Right forelimb (tissue), 1 donor: ENCODE measurements around the gene FANCD2.
"Not testable (repeated sequence)": the region's sequence is repeated elsewhere in the genome, so short reads cannot be mapped to it uniquely, and the experiment has no call there.

Source experiments
- DNase-seq: peaks from one replicate; pipeline ENCODE4 v3.0.0-alpha.2; 2018

Gene FANCD2

DNA sequence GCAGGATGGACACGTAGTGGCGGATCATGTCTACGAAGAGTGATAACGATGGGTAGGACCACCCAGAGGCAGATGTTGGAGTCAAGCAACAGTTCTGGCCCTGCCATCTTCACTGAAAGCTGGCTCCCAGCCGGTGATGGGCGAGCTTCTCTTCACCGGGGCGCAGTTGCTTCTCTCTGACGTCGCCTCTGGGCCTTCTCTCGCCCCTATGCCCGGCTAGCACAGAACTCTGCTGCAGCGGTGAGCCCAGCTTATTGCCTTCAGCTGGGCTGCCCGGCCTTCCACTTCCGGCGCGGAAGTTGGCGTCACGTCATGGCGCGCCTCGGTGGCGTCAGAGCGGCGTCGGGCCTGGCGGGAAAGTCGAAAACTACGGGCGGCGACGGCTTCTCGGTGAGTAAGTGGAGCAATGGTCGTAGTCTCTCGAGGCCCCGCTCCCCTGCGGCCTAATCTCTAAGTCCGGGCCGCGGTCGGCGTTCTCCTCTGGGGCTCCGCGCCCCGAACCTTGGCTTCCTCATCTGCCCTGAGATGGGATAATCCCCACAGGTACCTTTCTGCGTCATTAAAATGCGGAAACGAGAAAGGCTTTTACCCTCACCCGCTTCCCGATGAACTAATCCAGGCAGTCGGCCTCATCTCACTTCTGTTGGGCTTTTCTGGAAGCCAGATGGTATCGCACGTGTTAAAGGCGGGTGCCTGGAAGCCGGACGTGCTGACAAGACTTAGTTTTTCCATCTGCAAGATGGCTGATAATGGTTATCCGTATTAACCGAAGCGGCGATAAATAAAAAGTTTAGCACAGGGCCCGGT, at the start of gene FANCD2:
TSS of gene FANCD2 (plus strand) at position 354 of the 807 bp plus-strand sequence. CDS start 2,221 bp downstream, outside the sequence.
- DNase-seq = peak; percentile 97

DNA sequence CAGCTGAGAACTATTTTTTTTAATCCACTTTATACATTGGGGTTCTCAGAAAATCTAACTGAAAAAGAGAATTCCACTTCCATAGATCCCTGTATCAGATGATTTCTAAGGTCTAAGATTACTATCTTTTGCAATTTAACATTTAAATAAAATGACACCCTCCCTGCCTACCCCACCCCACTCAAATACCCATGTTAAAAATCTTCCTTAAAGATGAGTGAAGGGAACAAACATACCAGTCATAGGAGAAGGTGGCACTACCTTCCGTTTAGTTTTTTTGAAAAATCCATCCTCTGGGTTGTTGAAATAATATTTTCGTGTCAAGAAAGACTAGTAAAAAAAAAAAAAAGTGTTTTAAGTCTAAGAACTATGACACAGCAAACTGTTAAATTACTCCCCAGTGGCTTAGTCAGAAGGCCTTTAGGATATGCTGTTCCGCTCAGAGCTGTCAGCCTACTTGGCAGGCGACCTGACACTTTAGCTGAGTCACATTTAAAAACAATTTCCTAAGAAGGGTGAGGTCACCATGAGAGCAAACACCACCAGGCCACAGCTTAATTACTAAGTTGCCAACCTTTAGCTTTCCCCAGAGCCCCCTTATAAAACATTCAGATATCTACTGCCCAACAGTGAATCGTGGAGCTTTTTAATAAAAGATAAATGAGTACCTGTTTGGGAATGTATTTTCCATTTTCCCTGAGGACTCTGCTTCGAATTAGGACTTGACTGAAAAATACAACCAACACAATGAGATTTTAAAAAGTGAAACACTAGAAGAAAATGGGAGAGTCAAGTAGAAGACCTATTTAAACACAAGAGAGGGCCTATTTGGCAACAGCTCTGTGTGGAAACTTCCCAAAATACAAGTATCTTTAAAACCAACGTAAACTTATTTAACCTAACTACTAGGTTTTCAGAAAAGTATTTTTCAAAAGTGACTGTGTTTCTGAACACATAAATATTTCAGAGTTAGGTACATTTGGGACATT, 49.2 kb upstream of the FANCD2 start:
- no peak for DNase-seq

DNA sequence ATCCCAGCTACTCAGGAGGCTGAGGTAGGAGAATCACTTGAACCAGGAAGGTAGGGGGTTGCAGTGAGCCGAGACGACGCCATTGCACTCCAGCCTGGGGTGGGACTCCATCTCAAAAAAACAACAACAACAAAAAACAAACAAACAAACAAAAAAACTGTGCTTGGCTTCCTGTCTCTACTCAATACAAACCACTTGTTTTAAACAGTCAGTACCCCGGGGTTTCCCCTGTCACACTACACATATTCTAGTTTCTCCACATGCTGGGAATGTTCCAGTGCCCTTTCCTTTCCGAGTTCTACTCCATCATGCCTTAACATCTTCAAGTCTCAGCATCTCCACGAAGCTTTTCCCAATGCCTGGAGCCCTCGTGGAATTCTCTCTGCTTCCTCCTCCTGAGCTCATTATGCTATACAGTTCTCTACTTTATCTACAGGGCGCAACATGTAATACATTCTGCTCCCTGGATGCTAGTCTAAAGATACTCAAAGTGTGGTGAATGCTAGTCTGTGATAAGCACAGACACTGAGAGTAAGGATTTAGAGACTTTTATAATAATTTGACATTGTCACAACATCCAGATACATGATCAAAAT, 47.4 kb upstream of the FANCD2 start:
- no peak for DNase-seq

DNA sequence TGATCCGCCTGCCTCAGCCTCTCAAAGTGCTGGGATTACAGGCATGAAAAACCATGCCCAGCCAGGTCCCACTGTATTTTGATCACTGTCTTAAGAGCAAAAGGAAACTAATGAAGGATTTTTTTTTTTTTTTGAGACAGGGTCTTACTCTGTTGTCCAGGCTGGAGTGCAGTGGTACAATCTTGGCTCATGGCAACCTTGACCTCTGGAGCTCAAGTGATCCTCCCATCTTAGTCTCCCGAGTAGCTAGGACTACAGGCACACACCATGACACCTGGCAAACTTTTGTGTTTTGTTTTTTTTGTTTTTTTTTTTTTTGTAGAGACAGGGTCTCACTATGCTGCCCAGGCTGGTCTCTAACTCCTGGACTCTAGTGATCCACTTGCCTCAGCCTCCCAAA, 46.0 kb upstream of the FANCD2 start:
- DNase-seq = no peak

DNA sequence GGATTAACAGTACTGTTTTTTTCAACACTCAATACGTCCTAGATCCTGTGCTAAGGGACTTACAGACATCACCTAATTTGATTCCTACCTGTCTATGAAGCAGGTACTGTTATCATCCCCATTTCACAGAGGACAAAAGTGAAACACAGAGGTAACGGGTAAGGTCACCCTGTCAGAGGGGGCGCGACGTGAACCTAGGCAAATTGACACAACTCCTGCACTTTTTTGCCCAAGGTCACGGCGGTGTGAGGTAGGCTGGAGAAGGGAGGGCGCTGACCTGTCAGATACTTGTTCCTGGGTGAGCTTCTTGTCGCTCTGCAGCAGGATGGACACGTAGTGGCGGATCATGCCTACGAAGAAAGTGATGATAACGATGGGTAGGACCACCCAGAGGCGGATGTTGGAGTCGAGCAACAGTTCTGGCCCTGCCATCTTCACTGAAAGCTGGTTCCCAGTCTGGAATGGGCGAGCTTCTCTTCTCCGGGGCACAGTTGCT, 40.0 kb upstream of the FANCD2 start:
- DNase-seq = no peak

DNA sequence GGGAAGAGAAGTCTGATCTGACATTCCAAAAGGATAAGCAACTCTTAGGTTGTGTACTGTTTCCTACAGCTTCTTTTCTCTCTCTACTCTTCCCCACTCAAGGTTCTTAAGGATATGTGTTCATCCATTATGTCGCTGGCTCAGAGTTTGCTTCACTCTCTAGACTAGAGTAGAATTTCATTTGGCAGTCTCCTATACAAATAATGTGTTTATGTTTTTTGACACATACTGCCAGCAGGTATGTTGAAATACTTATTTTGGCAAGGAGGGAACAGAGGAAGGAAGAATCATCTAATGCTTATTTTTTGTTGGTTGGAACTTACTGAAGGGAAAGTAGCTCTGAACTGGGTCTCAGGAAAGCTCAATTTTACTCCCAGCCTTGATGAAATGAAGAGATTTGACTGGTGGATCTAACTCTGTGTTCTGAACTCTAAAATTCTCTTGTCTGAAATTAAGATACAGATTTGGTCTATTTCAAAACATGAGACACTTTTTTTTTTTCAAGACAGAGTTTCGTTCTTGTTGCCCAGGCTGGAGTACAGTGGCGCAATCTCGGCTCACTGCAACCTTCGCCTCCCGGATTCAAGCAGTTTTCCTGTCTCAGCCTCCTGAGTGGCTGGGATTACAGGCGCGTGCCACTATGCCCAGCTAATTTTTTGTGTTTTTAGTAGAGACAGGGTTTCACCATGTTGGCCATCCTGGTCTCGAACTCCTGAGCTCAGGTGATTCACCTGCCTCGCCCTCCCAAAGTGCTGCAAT, 32.0 kb upstream of the FANCD2 start:
- no peak for DNase-seq

DNA sequence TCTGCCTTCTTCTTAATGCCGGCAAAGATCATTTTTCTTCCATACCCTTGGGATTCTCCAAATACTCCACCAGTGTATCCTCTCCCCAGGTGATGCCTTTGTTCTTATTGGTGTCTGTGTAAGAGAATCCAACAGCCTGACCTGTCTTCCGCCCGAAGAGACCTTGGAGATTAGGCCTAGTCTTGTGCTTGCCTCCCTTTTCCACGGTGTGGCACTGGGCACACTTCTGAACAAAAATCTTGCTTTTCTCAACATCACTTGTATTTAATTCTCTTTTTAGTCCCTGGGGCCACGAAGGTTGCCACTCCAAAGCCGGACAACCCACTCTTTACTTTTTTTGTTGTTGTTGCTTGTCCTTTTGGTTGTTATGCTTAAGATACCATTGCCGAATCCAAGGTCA, 25.6 kb upstream of the FANCD2 start:
- DNase-seq = no peak

DNA sequence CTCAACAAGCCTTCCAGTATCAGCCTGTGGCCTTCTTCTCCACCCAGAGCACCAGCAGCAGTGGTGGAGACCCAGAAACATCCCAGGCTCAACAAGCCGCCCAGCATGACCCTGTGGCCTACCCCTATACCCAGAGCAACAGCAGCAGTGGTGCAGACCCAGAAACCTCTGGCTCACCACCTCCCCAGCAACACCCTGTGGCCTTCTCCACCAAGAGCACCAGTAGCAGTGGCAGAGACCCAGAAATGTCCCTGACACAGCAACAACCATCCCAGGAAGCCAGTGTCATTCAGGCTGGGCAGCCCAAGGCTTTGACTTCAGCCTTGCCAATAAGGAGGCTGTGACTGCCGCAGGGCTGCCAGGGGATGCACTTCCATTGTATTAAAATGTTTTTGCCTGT, 23.3 kb upstream of the FANCD2 start:
- DNase-seq = no peak

DNA sequence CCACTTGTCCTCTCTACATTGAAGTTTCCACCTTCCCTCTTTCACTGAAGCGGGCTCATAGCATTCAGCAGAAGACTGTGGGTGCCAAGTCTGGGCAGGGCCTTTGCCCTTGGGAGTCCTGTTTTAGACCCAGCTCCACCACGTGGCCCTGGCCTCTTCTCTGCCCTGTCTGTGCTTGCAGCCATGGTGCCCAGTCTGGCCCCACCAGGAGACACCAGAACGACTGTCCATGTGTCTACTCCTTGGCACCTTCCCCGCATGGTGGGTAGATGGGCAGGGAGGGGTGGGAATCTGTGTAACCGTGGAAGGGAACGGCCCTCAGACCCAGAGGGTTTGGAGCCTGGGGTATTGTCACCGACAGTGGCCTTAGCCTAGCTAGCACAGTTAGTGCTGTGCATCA, 21.7 kb upstream of the FANCD2 start:
- DNase-seq = no peak

DNA sequence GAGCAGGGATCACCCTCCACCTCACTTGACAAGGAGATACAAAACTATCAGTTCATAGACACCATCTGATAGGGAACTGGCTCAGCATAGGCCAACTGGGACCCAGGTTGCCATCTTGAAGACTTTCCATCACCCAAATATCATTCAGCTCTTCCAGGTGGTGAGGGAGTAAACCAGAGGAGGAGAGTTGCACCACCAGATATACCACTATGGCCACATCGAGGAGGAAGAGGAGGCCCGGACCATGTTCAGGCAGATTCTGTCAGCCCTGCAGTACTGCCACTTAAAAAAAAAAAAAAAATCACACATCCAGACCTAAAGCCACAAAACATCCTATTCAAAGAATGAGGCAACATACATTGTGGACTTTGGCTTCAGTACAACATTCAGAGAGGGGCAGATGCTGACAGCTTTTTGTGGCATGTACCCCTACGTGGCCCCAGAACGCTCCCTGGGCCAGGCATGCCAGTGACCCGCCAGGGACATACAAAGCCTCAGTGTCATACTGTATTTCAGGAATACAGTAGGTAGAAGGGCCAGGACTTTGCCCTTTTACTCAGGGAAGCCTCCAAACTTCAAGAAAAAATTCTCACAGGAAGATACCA, 21.2 kb upstream of the FANCD2 start:
- DNase-seq = no peak

DNA sequence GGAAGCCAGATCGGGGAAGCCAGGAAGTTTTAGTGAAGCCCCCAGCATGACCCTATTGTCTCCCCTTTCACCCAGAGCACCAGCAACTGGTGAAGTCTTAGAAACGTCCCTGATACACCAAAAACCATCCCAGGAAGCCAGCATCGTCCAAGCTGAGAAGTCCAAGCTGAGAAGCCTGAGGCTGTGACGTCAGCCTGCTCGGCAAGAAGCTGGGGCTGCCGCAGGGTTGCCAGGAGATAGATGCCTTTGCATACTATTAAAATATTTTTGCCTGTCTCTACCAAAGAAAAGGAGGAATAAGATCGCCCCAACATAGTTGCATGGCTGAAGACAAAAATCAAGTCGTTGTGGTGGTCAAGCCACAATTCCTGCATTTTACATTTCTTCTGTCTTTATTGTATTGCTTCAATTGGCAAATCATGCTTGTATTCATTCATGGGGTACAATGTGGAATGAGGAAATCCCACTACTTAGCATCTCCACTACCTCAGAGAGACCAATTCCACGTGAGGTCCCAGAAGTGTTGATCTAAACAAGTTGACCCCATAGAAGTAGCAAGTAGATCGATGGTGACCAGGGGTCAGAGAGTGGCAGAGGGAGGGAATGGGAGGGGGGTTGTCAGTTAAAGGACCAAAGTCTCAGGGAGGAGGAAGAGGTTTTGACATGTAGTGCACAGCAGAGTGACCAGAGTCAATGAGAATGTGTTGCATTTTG, 20.0 kb upstream of the FANCD2 start:
- DNase-seq = no peak

DNA sequence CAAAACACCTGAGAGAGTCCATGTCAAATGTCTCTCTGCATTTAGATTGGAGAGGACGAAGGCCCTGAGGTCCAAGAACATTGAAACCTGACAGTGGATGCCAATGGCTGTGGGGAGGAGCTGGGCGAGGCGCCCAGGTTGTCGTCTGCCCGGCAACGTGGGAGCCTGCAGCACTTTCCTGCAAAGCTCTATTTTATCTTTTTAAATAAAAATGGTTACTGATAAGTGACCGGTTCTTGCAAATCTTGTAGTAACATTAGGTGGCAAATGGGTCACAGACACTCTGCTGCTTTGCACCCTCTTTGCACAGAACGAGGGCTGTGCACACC, 19.5 kb upstream of the FANCD2 start:
- no peak for DNase-seq

DNA sequence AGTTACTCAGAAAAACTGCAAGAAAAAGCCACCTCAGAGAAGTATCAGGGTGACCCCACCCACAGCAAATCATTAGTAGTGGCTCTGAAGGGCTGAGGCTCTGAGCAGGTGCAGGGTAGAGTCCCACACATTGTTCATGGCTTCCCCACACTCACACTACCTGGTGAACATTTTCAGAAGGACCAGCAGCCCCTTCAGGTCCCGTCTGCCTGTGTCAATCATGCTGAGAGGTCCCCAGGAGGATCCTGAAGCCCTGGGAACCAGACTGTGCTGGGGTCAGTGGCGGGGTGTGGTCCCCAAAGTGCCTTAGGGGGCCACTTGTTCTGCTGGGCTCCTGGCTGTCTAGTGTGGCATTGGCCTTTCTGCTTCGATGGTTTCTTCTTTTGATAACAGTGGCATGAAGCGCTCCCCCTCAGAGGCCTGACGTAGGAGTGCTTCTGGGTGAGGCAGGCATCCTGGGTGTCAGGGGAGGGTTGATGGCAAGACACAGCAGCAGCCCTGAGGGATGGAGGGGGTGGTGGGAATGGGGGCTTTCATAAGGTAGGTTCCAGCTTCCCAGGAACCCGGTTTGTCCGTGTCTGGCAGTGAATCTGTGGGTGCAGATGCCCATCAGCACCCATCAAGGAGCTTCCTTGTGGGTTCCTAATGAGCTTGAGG, 19.0 kb upstream of the FANCD2 start:
- no peak for DNase-seq

DNA sequence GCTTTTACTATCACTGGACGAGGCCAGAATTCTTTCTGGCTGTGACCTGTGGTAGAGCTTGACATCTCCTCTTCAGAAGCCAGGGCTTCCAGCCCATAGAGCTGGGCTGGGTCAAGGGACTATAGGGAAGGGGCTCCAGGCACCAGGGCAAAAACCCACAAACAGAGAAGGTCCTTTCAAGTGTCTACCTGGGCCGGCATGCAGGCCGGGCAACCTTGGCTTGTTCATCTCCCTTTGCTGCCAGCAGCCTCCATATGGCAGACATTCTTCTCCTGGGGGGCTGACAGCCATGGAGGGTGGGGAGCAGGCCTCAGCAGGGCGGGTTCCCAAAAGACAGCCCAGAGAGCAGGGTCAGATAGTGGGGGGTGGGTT, 18.0 kb upstream of the FANCD2 start:
- DNase-seq = not testable (repeated sequence)

DNA sequence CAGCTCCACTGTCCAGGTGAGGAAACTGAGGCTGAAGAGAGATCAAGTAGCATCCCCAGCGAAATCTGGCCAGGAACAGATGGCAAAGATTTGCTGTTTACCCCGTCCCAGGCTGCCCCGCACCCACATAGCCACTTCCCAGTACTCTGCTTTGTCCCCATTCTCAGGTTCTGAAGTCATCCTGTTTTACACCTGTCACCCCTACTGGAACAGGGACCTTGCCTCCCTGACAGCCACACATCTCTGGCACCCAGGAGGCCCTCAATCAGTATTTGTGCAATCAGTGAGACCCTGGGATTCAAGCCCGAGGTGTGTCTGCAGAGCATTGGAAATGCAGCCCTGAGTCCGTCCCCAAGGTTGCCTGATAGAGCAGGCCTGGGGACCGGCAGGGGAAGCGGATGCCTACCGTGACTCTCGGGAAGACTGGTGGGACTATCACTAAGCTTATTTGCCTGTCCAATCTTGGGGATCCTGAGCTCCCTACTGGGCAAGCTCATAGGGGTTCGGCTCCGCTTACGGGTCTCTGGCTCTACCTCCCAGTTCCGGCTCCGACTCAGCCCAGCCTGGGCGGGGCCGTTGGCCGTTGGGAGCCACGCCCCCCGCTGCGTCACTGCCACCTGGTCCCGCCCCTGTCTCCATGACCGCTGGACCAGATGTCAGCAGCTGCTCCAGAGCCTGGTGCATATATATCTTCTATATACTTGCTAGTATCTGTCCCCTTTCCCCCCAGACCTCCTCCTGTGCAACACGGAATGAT, 17.5 kb upstream of the FANCD2 start:
- DNase-seq = peak; percentile 91

DNA sequence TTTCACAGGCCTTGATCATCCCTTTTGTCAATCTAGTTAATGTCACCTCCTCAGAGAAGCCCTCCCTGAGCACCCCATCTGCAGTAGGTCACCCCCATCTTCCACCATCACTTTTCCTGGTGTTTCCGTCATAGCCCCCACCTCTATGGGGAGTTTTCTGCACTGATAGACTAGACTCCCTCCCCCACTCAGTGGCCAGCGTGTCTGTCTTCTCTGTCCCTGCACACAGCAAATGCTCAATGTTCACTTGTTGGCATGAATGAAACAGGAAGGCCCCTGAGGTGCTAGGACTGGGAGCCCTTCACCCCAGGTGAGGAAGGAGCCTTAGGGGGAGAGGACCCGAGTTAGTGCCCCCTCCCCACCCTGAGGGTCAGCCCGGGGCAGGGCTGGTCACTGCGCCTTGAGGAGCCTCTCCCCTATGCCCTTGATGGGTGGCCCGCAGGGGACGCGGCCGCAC, 15.8 kb upstream of the FANCD2 start:
- DNase-seq = no peak

DNA sequence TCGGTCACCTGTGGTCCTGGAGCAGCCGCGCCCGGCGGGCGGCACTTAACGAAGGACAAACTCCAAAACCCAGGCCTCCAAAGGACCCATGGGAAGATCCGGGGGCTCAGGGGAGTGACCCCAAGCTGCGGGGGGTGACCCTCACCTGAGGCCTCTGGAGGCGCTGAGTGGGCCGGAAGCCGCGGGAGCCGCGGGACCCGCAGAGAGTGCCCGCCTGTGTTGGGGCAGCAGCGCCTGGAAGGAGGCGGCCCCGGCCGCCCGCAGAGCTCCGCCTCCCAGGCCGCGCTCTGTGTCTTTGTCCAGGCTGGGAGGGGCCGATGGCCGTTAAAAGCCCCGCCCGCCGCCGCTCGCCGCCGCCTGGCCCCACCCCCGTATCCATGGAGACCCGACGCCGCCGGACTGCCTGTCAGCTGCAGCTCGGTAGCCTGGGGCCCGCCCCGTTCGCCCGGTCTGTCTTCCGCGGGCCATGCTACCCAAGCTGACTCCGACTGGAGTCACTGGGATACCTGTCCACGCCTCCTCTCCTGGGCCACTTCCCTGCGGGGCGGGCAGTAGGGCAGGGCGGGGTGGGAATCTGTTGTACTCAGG, 15.3 kb upstream of the FANCD2 start:
- peak; percentile 95 for DNase-seq

DNA sequence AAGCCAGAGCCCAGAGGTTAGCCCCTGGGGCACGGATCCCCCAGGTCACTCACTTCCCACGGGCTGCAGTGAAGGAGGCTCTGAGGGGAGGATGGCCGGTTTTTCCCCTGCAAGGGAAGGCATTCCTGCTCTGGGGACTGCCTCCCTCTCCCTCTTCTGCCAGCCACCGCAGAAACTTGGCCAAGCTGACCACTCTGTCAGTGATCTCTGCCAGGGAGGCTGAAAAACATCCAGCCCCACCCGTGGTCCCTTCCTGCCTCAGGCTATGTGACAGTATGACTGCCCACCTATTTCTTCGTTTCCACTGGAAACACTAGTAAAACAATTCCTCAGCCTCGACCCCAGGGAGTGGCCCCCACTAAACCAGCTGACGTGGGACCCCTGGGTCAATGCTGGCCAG, 14.6 kb upstream of the FANCD2 start:
- DNase-seq = peak; percentile 67

DNA sequence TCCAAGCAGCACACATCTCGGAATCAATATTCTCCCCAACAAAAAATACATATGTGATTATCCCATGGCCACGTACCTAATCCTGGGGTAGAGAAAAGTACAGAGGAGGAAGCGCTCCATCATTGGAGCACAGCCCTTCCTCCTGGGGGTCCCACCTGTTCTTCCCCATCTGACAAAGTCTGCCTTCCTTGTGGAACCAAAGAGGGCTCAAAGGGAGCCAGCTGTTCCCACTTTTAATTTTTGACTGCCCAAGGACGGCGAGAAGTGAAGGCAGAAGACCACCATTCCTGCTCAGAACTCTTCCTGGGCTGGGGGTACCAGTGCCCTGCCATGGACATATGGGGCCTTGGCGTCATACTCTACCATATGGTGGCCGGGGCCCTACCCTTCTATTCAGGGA, 14.1 kb upstream of the FANCD2 start:
- DNase-seq = no peak

DNA sequence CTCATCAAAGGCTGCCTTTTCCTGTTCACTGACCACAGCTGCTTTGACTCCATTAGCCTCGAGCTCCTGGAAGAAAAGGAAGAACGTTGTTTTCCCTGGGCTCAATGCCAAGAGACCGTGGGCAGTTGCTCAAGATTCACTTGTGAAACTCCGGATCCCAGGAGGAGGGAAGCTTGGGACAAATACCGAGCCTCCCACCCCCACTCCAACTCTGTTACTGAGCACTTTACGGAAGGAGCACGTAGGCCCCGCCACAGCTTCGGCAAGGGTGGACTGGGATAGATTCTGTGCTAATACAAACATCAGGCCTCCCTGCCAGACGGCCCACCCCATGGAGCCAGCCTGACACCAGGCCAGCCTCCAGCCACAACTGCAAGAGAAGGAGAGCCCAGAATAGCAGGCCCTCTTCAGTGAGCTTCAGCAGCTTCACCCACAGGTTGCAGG, 10.8 kb upstream of the FANCD2 start:
- peak; percentile 83 for DNase-seq
